Dedifferentiated amniotic fluid mesenchymal stem cell (primary cell): ENCODE data around the gene INSL3.

Source experiments
- DNase-seq: peaks from one replicate; pipeline ENCODE4 v3.0.0-alpha.2; 2016; ENCODE audit errors: extremely low spot score

INSL3 gene

GRCh38 chr19:17821190-17821589, at the start of gene INSL3:
INSL3 (minus strand) TSS chr19:17821519; CDS start chr19:17821506, 13 bp downstream.
- DNase-seq, result no peak

- DNase-seq, result no peak
Measured at GRCh38 chr19:17869114-17869608, 47.8 kb upstream of the INSL3 start.

- DNase-seq, result no peak
Measured at GRCh38 chr19:17868669-17869068, 47.4 kb upstream of the INSL3 start.

DNA sequence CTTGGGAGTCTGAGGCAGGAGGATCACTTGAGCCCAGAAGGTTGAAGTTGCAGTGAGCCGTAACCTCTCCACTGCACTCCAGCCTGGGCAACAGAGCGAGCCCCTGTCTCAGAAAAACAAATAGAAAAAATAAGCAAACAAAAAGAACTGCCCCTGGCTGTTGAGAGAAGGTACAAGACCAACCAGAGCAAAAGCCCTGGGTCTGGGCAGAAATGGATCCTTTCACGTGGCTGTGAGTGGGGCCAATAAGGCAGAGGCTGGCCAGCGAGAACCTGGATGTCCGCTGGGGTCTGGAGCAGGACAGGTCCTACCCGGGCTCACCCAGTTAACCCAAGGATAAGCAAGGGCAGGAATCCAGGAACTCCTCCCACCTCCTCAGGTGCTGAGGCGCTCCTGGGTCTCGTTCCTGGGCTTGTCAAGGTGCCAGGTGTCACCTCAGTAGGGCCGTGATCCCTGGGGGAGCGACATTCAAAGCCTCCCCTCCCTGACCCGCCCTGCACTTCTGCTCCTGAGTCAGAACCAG, 45.7 kb upstream of the INSL3 start:
- no peak for DNase-seq

GRCh38 chr19:17866312-17866963, 45.1 kb upstream of the INSL3 start:
- DNase-seq, result no peak

DNA sequence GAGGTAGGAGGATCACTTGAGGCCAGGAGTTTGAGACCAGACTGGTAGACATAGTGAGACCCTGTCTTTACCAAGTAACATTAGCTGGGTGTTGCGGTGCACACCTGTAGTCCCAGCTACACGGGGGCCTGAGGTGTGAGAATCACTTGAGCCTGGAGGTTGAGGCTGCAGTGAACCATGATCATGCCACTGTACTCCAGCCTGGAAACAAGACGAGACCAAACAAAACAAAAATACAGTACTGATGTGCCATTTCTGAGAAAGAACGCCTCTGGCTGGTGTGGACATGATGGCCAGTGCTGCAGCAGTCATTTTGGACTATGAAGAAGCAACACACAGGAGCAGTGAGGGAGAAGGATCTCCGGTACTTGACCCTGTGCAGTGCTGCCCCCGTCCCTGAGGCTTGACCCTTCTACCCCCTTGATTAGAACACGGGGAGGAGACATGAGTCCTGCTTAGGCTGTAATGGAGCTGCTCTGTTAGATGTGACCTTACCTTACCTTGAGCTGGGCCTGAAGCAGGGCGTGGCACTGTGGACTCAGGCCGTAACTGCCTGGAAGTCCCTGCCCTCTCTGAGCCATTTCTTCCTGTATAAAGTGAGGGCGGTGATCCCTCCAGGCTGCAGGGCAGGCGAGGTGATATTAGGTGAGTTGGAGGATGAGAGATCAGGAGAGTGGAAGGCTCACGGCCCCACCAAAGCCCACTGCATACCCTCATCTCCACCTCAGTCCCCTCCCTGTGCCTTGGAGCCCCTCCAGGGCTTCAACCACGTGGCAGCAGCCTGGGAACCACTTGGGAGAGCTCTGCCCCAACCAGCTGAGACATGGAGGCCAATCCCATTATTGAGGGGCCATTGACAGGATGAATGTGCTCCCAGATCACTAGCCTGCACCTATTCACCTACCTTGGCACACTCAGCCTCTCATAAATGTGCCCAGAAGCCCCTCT, 44.3 kb upstream of the INSL3 start:
- no peak for DNase-seq

DNA sequence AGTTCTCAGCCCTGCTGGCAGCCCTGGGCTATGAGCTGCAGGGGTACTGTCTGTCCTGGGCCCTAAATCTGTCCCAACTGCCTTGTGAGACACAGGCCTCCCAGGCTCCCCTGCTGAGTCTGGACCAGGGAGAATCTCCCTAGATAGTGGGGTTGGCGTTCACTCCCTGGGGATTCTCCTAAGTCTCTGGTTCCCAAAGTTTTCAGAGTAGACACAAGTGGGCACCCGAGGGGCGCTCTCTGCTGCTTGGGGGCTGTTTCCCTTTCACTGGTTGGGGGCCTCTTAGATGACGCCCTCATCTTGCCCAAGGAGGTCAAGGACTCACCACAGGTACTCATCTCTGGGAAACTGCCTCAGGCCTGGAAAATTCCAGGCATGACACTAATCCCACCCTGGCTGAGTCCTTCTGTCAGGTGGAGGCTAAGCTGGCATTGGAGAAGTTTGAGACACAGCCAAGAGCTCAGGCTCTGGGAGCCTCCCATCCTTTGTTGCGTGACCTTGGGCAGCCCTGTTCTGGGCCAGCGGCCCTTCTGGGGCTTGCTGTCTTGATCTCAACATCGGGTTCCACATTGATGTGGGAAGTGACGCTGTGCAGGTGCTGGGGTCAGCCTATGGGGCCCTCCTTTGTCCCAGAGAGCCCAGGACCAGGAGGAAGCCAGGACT, 42.3 kb upstream of the INSL3 start:
- no peak for DNase-seq

GRCh38 chr19:17862711-17863519, 41.6 kb upstream of the INSL3 start:
- DNase-seq, result no peak

- no peak for DNase-seq
Measured at GRCh38 chr19:17861542-17862402, 40.5 kb upstream of the INSL3 start.

GRCh38 chr19:17860993-17861360, 39.7 kb upstream of the INSL3 start:
- DNase-seq, result no peak

- DNase-seq, result no peak
Measured at GRCh38 chr19:17860331-17860992, 39.1 kb upstream of the INSL3 start.

DNA sequence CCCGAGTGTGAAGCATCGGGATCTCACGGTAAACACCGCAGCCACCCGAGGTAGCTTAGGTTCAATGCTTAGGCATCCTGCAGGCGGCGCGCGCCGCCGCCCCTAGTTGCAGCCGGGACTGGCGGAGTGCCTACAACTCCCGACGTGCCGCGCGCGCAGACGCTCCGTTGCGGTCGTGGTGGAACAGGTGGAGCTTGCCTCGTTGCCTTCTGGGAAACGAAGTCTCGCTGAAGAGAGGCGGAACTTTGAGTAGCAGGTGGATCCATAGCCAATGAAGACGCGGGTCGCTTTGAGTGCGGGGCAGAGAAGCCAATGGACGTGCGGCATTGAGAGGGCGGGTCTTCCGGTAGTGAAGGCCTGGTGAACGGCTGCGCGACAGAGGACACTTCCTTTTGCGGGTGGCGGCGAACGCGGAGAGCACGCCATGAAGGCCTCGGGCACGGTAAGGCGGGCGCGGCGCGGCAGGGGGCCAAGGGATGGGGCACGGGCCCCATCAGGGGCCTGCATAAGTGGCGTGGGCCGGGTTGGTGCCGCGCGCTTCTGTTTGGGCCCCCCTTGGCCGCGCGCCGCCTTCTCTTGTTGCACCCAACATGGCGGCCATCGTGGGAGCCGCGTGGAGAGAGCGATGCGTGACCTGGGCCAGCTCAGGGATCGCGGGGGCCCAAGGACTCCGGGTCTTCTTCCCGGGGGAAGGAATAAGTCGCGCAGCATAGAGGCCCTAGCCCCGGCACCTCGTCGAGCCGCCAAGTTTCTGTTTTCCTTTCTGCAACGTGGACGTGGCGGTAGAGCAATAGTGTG, 38.4 kb upstream of the INSL3 start, which contains the start of gene RPL18A:
Gene RPL18A, plus strand, starts transcription at position 378 of the 798 bp plus-strand sequence. Its CDS starts 47 bp downstream, at position 425.
- DNase-seq, result peak; percentile 100

DNA sequence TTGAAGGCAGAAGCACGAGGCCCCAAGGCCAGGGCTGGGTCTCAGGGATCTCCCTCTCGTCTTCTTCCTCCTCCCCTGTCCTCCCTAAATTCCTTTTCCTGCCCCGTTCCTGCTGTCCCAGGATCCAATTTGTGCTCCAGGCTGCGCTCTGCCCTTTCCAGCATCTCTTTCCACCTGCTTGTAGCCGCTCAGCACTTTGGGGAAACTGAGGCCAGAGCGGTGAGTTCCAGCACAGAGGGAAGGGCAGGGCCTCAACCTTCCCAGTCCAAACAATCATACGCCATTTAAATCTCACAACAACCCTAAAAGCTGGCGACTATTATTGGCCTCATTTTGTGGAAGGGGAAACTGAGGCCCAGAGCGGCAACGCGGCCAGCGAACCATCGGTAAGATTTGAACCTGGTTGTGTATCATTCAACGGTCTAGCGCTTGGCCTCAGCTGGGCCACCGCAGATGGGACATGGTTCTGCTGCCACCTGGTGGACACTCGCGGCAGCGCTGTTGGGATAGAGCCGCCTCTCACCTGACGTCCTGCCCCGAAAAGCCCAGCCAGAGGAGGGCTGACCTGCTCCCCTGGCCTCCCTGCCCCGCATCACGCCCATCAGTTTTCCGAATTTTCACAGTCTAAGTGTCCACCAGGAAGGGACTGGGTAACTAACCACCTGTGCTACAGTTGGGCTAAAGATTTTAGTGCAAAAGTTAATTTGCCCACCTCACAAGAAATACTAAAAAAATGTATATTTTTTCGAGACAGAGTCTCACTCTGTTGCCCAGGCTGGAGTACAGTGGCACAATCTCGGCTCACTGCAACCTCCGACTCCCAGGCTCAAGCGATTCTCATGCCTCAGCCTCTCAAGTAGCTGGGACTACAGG, 34.2 kb upstream of the INSL3 start:
- peak; percentile 43 for DNase-seq

DNA sequence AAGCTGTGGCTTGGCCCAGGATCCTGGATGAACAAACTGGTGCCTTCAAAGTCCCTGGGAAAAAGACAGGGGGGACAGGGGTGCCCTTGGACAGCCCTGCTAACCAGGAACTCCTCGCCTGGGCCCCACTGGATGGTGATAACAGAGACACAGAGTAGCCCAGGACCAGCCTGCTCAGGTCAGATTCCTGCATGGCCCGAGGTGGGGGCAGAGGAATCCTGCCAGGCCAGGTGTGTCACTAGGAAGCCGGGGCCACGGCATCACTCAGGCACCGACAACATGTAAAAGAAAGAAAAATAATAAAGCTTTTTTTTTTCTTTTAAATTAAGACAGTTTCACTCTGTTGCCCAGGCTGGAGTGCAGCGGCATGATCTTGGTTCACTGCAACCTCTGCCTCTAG, 32.7 kb upstream of the INSL3 start:
- no peak for DNase-seq

DNA sequence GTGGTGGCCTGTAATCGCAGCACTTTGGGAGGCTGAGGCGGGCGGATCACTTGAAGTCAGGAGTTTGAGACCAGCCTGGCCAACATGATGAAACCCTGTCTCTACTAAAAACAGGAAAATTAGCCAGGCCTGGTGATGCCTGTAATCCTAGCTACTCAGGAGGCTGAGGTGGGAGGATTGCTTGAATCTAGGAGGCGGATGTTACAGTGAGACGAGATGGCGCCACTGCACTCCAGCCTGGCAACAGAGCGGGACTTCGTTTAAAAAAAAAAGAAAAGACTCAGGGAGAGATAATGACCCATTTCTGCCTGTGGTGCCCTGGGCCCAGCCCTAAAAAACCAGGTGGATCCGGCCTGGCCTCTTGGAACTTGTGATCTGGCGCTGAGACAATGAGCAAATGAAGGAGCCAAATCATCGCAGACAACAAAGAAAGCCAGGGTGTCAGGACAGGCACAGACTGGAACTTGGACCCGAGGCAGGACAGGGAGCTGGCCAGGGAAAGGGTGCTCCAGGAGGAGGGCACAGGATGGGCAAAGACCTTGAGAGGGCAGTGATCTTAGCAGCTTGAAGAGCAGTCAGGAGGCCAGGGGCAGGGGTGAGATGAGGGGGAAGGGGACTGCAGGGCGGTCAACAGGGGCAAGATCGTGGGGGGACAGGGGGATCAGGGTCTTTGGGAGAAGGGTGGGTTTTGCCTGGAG, 27.4 kb upstream of the INSL3 start:
- DNase-seq, result no peak

DNA sequence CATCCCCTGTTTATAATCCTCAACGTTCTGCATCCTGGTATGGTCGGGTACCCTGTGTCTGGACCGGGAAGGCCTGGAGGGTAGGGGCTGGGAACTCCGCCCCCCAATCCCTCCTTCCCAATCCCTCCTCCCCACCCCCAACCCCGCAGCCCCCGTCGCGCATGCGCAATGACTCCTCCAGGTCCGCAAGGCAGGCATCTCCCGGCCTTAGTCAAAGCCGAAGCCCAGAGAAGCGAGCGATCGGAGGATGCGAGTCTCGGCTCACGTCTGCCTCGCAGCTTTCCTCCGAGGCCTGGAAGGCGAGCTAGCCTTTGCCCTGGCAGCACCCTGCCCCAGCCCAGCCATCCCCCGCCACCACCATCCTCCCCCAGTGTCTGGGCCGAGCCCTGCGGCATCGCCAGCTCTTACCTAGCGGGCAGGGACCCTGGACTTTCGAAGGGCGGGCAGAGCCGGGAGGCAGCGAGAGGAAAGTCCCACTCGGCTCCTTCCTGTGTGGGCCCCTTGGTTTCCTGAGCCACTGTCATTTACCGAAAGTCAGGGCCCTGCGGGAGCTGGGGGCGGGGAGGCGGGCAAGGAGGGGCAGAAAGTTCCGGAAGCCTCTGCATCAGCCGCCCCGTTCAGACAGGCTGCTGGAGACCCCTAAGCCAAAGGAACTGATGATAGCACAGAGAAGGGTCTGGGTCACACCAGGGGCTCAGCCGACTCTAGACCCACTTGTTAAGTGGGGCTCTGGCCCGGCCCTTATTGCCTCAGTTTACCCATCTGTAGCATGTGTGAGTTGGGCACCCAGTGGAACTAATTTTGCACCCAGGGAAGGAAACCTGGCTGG, 26.4 kb upstream of the INSL3 start, which contains the start of gene JAK3:
Gene JAK3, minus strand, starts transcription at position 445 of the 829 bp plus-strand sequence. CDS start 3,565 bp downstream, outside the sequence.
- peak; percentile 52 for DNase-seq
